ENCODE data around the gene CENPT. TPM values are rescaled to one million over a fixed set of nuclear protein-coding genes. Genes with fewer than 3 reads are reported as not detected.

The CENPT gene
- total RNA-seq (16.5 TPM), polyA plus RNA-seq (49.4 TPM)

GRCh38 chr16:67847064-67847861 lies at the start of gene CENPT:
CENPT (minus strand) TSS chr16:67847693; CDS start chr16:67833859, 13,834 bp downstream.
- under 1% methylated on average over 58 of the region's 62 CpGs for WGBS
- no peak for DNase-seq (ENCODE audit: extremely low spot score)
- Histone ChIP-seq H3K36me3 (ENCODE audit: insufficient read depth) (no peaks in the 10 kb centered on the region), H3K27ac (ENCODE audit: low read depth) (peak within 1 kb of the TSS; percentile 84), H3K4me1 (ENCODE audit: insufficient read depth) (peaks cover 3% of the 10 kb centered on the region), H3K4me3 (ENCODE audit: low read depth, low read length) (peak within 1 kb of the TSS; percentile 90)

- Histone ChIP-seq H3K4me1 (ENCODE audit: insufficient read depth) (no peaks in the 10 kb centered on the region), H3K36me3 (ENCODE audit: insufficient read depth) (no peaks in the 10 kb centered on the region), H3K4me3 (ENCODE audit: low read depth, low read length) (no peak overlapping the region), H3K27ac (ENCODE audit: low read depth) (no peak overlapping the region)
- DNase-seq (ENCODE audit: extremely low spot score): no peak
- WGBS: 63% methylated on average over 3 of the region's 3 CpGs
Measured at GRCh38 chr16:67897231-67897630, 49.7 kb upstream of the CENPT start.

- 18% methylated on average over 14 of the region's 14 CpGs for WGBS
- Histone ChIP-seq H3K4me3 (ENCODE audit: low read depth, low read length) (peak overlapping the region; percentile 87), H3K36me3 (ENCODE audit: insufficient read depth) (no peaks in the 10 kb centered on the region), H3K4me1 (ENCODE audit: insufficient read depth) (no peaks in the 10 kb centered on the region), H3K27ac (ENCODE audit: low read depth) (peak overlapping the region; percentile 99)
- DNase-seq (ENCODE audit: extremely low spot score): no peak
Measured at GRCh38 chr16:67893743-67894399, 46.4 kb upstream of the CENPT start.

DNA sequence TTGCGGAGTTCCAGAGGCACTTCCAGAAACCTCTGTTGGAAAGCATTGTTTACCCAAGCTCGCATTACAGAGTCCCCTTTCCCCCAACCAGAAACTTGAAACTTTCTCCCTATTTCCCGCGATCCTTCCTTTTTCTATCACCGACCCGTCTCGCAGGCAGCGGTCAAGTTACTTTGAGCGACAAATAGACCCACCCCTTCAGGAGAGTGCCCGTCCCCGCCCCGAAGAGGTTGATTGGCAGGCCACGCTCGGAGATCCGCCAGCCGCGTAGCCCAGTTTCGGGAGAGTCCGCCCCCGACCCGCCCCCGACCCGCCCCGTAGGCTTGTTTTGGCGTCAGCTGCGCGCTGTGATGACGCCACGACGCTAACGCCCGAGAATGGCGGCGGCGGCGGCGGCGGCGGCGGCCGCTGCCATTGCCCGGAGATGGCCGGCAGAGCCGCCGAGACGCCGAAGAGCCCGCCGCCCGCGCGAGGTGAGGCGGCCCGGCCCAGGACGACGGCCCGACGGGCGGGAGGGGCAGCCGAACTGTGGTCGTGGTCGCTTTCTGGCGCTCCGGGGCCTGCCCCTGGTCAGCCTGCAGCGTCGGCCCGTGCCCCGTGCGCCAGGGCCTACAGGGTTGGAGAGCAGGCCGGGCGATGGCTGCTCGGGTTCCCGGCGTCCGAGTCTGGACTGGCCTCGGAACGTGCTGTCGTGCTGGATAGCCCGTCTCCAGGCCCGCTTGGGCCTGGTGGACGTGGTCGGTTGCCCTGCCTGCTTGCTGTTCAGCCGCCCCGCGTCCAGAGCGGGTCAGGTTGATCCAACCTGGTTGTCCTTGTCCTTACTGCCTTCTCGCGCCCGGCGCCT lies 45.6 kb upstream of the CENPT start, which contains the start of gene PSKH1:
Gene PSKH1 (plus strand): TSS at position 356 of the 844 bp plus-strand sequence. CDS start 15,496 bp downstream, outside the sequence.
- H3K4me3 ChIP-seq (ENCODE audit: low read depth, low read length): peak within 1 kb of the TSS; percentile 87
- under 1% methylated on average over 90 of the region's 90 CpGs for whole genome bisulfite sequencing
- no peaks in the 10 kb centered on the region for H3K36me3 ChIP-seq (ENCODE audit: insufficient read depth)
- no peaks in the 10 kb centered on the region for H3K4me1 ChIP-seq (ENCODE audit: insufficient read depth)
- peak within 1 kb of the TSS; percentile 99 for H3K27ac ChIP-seq (ENCODE audit: low read depth)
- peak; percentile 91 for DNase-seq (ENCODE audit: extremely low spot score)

DNA sequence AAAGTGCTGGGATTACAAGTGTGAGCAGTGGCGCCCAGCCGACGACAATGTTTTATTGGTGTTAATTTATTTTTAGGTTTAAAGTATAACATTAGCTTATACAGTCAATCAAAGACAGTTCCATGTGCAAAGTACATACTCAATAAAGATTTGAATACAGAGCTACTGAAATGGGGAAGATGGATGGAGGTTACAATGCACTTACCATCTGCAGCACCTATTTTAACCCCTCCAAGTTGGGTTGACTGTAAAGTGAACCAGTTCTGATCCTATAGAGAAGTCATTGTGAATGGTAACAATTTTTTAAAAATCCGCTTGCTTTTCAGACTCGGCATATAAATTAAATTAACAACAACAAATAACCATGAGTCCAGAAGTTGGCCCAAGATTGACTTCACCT lies 44.9 kb upstream of the CENPT start:
- H3K27ac ChIP-seq (ENCODE audit: low read depth): no peak overlapping the region

GRCh38 chr16:67888331-67888730 lies 40.8 kb upstream of the CENPT start:
- Histone ChIP-seq H3K27ac (ENCODE audit: low read depth) (no peak overlapping the region), H3K36me3 (ENCODE audit: insufficient read depth) (no peaks in the 10 kb centered on the region), H3K4me3 (ENCODE audit: low read depth, low read length) (no peak overlapping the region), H3K4me1 (ENCODE audit: insufficient read depth) (no peaks in the 10 kb centered on the region)
- WGBS: 75% methylated on average over 3 of the region's 3 CpGs
- DNase-seq (ENCODE audit: extremely low spot score): no peak

More for the DNA sequence above, 44.9 kb upstream of the CENPT start:
- no peaks in the 10 kb centered on the region for H3K36me3 ChIP-seq (ENCODE audit: insufficient read depth)
- peak overlapping the region; percentile 26 for H3K4me3 ChIP-seq (ENCODE audit: low read depth, low read length)
- 52% methylated on average over 5 of the region's 5 CpGs for WGBS
- no peak for DNase-seq (ENCODE audit: extremely low spot score)
- no peaks in the 10 kb centered on the region for H3K4me1 ChIP-seq (ENCODE audit: insufficient read depth)

DNA sequence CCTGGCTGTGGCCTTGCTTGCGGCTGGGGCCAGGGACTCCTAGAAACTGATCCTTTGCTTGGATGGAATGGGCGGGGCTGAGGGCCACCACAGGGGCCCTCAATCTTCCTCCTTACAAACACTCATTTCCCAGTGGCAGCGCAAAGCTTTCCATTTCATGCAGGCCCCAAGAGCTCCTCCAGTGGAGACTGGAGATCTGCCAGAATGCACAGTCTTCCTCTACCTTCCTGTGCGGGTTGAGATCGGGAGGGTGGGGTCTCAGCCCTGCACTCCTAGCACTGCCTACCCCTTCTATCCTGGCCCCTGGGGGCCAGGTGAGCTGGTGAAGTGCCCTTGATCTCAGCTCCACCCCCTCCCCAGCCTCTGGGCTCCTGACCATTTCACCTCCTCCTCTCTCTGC lies 38.9 kb upstream of the CENPT start:
- H3K27ac ChIP-seq (ENCODE audit: low read depth): no peak overlapping the region
- 88% methylated on average over 5 of the region's 5 CpGs for WGBS
- no peak overlapping the region for H3K4me3 ChIP-seq (ENCODE audit: low read depth, low read length)
- H3K4me1 ChIP-seq (ENCODE audit: insufficient read depth): no peaks in the 10 kb centered on the region
- no peak for DNase-seq (ENCODE audit: extremely low spot score)
- peaks cover 1% of the 10 kb centered on the region for H3K36me3 ChIP-seq (ENCODE audit: insufficient read depth)

- H3K4me3 ChIP-seq (ENCODE audit: low read depth, low read length): no peak overlapping the region
- peaks cover 3% of the 10 kb centered on the region for H3K36me3 ChIP-seq (ENCODE audit: insufficient read depth)
- H3K27ac ChIP-seq (ENCODE audit: low read depth): no peak overlapping the region
- no peaks in the 10 kb centered on the region for H3K4me1 ChIP-seq (ENCODE audit: insufficient read depth)
- no peak for DNase-seq (ENCODE audit: extremely low spot score)
- 95% methylated on average over 19 of the region's 19 CpGs for WGBS
Measured at GRCh38 chr16:67885976-67886375, 38.5 kb upstream of the CENPT start.

DNA sequence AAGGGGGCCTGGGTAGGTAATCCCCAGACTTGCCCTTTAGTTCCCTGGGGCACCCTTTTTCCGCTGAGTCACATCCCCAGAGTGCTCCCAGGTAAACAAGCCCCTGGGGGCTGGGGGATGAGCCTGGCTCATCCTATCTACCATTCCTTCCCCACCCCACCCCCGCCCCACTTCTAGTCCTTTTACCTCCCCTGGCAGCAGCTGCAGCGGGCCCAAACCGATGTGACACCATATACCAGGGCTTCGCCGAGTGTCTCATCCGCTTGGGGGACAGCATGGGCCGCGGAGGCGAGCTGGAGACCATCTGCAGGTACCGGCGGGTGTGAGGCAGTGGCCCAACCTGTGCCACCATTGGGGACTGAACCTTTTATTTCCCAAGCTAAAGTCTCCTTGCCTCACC lies 38.1 kb upstream of the CENPT start:
- 94% methylated on average over 12 of the region's 12 CpGs for WGBS
- Histone ChIP-seq H3K27ac (ENCODE audit: low read depth) (no peak overlapping the region), H3K4me3 (ENCODE audit: low read depth, low read length) (no peak overlapping the region), H3K4me1 (ENCODE audit: insufficient read depth) (no peaks in the 10 kb centered on the region), H3K36me3 (ENCODE audit: insufficient read depth) (peaks cover 3% of the 10 kb centered on the region)
- DNase-seq (ENCODE audit: extremely low spot score): no peak

GRCh38 chr16:67884684-67885083 lies 37.2 kb upstream of the CENPT start, which contains the start of gene NRN1L:
NRN1L (plus strand) TSS chr16:67884885; CDS start chr16:67884904, 19 bp downstream.
- no peak within 1 kb of the TSS for H3K27ac ChIP-seq (ENCODE audit: low read depth)
- 22% methylated on average over 22 of the region's 22 CpGs for WGBS
- no peak for DNase-seq (ENCODE audit: extremely low spot score)
- H3K4me3 ChIP-seq (ENCODE audit: low read depth, low read length): no peak within 1 kb of the TSS
- H3K36me3 ChIP-seq (ENCODE audit: insufficient read depth): peaks cover 9% of the 10 kb centered on the region
- H3K4me1 ChIP-seq (ENCODE audit: insufficient read depth): no peaks in the 10 kb centered on the region

GRCh38 chr16:67883872-67884261 lies 36.4 kb upstream of the CENPT start:
- H3K36me3 ChIP-seq (ENCODE audit: insufficient read depth): peaks cover 11% of the 10 kb centered on the region

GRCh38 chr16:67883146-67883871 lies 35.8 kb upstream of the CENPT start:
- no peak for DNase-seq (ENCODE audit: extremely low spot score)

More at GRCh38 chr16:67883872-67884261, 36.4 kb upstream of the CENPT start:
- H3K4me1 ChIP-seq (ENCODE audit: insufficient read depth): no peaks in the 10 kb centered on the region
- no peak overlapping the region for H3K27ac ChIP-seq (ENCODE audit: low read depth)
- DNase-seq (ENCODE audit: extremely low spot score): no peak
- H3K4me3 ChIP-seq (ENCODE audit: low read depth, low read length): no peak overlapping the region
- 62% methylated on average over 11 of the region's 11 CpGs for WGBS

More at GRCh38 chr16:67883146-67883871, 35.8 kb upstream of the CENPT start:
- Histone ChIP-seq H3K4me1 (ENCODE audit: insufficient read depth) (no peaks in the 10 kb centered on the region), H3K4me3 (ENCODE audit: low read depth, low read length) (no peak overlapping the region), H3K27ac (ENCODE audit: low read depth) (no peak overlapping the region), H3K36me3 (ENCODE audit: insufficient read depth) (peaks cover 11% of the 10 kb centered on the region)
- WGBS: 79% methylated on average over 6 of the region's 6 CpGs
